Frontal cortex (tissue), 4 donors: ENCODE data around the gene SFT2D2. TPM values are rescaled to one million over a fixed set of nuclear protein-coding genes. Genes with fewer than 3 reads are reported as not detected.

Source experiments
- DNase-seq, 2 donors: peaks; one replicate each; pipeline ENCODE4 v3.0.0; 2012; ENCODE audit warnings: low spot score in 2 of 2
- FAIRE-seq: peaks from 2 replicates; lab custom pipeline; 2012; peaks lifted over from hg19 to GRCh38; lab: Jason Lieb, UNC
- small RNA-seq: library from RNA; depleted of rRNA; stranded (forward); fragments of <200 nt; gene quantifications from one replicate; pipeline ENCODE3, GENCODE V24; 2014
- total RNA-seq: library from RNA; depleted of rRNA; stranded (reverse); fragments of >200 nt; gene quantifications from one replicate; pipeline ENCODE4 v1.2.3, GENCODE V29; 2014
- donor health status: control.
- donor health status: control.
- donor health status: control.

Gene SFT2D2
- total RNA-seq, 1 donor from 2014 or later = 26.5 TPM

DNA sequence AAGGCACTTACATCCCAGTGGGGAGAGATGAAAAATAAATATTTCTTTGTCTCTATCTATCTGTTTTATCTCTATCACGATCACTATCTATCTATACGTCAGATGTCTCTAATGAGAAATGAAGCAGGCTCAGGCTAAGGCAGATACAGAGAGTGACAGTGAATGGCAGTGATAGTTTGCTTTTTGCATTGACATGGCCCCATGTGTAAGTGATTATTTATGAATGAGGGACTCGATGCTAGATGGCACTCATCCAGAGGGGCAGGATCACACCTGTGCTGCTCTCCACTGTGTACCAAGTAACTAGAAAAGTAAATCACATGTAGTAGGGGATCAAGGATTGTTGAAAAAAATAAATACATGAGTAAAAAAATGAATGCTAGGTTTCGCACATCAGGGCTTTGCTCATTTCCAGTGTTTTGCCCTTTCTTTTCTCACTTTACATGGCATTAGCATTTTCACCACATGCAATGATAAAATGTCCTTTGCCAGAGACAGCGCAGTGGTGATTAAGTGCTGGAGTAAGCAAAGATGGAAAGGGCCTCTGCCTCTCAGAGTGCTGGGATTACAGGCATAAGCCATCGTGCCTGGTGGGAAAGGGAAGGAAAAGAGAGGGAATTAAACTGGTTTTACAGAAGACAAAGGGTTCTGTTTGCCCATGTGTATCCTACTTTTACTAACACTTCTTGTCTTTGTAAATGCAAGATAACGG lies 71.4 kb downstream of the SFT2D2 start:
- FAIRE-seq (no peak), DNase-seq (no peak)

GRCh38 chr1:168298446-168298845 lies 72.6 kb downstream of the SFT2D2 start:
- no peak for FAIRE-seq
- DNase-seq = no peak

GRCh38 chr1:168300626-168301025 lies 74.8 kb downstream of the SFT2D2 start:
- FAIRE-seq = no peak
- DNase-seq = no peak

DNA sequence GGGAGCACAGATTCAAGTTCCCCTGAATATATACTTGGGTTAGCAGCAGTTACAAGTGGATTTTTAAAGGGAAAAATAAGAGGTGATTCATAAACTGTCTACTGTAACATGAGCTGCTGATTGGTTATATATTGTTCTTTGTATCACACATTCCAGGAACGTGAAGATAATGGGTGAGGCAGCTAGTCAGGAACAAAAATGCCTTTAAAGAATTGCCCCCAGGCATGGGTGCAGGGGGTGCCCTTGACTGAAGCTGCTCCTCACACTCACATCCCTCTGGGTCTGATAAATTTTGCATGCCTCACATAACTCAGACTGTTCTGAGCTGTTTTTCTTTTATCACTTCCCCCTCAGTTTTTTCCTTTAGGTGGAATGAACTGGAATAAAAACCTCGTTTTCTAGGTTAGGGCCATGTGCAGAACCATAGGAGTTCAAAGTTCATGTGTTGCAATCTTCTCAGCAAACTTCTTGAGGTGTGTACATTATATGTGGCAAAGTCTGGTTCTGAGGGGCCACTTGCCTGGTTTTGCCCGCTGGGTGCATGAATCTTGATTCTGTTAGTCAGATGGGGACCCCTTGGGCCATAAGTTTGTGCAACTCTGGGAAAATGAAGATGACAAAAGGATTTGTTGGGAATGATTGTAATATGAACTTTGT lies 76.0 kb downstream of the SFT2D2 start:
- DNase-seq (no peak), FAIRE-seq (no peak)

Small RNA genes lying within 50 kb of the gene (small RNA-seq; reads per million reads assigned to genes)
- gene AL021397.1 (not detected), gene RNU6-1310P (not detected)

Other genes starting within 250 kb of the SFT2D2 start
- gene GPR161, start 89.1 kb upstream of the SFT2D2 start, total RNA-seq = 76.2 TPM
- gene TIPRL, start 47.0 kb upstream of the SFT2D2 start, total RNA-seq = 125 TPM
- 0.41 TPM for gene TBX19, start 54.9 kb downstream of the SFT2D2 start, total RNA-seq